Measurements from ENCODE around the gene ZBTB7A.

- TF ChIP-seq POLR2A (IDR thresholded peaks at IDR 0.05): peak in 1 of 2 donors; percentile 1
- peak in 1 of 2 donors; percentile 0 for TF ChIP-seq CTCF (IDR thresholded peaks at IDR 0.05)
- no peak for TF ChIP-seq POLR2AphosphoS5 (IDR thresholded peaks at IDR 0.05)
- TF ChIP-seq EP300 (IDR thresholded peaks at IDR 0.05): no peak
Measured at GRCh38 chr19:4058693-4059452, 7.8 kb downstream of the ZBTB7A start.
